NCI-H226 (cell line): Measurements from ENCODE around the gene SIK2.

Source experiments
- DNase-seq: peaks from one replicate; pipeline ENCODE4 v3.0.0-alpha.2; 2015

Gene SIK2

DNA sequence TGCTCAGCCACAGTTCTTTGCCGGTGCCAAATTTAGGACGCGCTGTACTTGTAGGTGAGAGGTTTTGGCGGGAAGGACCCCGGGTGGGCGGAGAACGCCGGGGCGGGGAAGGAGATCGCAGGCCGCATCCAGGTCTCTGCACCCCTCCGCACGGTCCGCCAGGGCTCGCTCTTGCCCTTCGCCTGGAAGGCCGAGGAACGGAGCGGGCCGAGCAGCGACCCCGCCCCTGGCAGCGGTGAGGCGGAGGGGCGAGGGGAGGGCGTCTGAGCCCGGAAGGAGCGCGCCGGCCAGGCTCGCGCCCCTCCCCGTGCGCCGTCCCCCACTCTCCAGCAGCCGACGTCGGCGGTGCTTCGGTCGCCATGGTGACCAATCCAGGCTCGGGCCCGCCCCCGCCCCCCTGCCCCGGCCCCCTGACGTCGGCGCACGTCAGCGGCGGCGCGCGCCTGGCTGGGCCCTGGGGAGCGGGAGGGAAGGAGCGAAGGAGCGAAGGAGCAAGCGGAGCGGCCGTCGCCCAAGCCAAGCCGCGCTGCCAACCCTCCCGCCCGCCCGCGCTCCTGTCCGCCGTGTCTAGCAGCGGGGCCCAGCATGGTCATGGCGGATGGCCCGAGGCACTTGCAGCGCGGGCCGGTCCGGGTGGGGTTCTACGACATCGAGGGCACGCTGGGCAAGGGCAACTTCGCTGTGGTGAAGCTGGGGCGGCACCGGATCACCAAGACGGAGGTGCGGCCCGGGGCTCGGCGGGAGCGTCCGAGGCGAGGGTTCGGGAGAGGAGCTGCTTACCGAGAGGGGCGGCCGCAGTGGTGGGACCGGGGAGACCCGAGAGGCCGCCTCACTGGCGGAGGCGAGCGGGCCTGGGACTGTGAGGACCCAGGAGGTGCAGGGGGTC, at the start of gene SIK2:
Gene SIK2, plus strand, starts transcription at position 471 of the 886 bp plus-strand sequence. Its CDS starts 115 bp downstream, at position 586.
- DNase-seq: peak; percentile 94

DNA sequence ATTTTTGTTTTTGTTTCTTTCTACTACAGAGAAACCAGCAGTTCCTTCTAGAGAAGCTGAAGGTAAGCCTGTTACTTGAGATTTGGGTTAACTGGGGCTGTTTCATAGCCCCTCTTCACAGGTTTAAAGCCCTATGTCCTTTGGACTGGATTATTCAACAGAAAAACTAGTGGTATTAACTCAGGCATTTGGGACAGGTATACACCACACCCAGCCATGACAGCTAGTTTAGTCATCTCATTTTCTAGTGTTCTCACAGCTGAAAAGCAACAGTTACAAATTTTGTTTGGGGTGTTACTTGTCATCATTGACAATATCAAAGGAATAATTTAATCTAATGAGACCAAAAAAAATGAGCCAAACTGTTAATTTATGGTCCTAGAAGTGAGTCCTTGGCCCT, 47.7 kb upstream of the SIK2 start:
- no peak for DNase-seq

DNA sequence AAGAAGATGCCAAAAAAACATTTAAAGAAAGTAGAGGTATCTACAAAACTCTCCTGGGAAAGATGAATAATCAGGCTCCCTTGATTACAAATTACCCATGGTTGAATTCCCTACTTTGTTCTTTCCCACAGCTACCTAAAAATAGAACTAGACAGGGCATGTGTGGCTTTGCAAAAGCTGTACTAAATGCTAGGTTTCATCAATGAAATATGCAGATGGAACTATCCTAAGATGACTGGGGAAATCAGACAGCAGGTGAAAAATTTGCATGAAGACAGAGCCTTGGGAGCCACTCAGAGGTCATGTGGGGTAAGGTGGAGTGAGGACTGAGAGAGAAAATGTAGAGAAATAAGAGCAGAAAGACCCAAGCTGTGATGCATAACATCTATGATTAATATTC, 47.0 kb upstream of the SIK2 start:
- DNase-seq: no peak

DNA sequence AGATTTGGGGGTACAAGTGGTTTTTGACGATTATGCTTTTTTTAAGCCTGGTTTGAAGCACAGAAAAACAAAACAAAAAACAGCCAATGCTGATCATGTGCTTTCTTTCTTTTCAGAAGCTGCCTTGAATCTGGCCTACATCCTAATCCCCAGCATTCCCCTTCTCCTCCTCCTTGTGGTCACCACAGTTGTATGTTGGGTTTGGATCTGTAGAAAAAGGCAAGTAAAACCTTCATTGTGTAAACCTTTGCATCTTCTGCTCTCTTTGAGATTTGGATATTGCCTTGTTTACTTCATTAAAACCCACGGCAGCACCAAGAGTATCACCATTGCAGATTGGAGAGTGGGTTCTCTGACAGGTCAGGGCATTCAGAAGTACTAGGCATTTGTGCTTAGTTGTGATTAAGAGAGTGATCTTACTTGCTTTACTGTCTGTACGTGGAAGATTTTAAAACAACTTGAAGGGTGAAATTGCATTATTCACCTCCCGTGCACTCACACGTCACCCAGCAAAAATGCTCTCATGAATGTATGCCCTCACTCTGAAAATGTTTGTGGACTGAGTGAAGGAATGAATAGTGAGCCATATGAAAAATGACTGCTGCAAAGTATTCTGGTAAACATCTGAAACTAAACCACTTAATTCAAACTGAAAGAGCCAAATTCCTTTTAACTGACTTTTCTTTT, 44.7 kb upstream of the SIK2 start:
- peak; percentile 96 for DNase-seq

DNA sequence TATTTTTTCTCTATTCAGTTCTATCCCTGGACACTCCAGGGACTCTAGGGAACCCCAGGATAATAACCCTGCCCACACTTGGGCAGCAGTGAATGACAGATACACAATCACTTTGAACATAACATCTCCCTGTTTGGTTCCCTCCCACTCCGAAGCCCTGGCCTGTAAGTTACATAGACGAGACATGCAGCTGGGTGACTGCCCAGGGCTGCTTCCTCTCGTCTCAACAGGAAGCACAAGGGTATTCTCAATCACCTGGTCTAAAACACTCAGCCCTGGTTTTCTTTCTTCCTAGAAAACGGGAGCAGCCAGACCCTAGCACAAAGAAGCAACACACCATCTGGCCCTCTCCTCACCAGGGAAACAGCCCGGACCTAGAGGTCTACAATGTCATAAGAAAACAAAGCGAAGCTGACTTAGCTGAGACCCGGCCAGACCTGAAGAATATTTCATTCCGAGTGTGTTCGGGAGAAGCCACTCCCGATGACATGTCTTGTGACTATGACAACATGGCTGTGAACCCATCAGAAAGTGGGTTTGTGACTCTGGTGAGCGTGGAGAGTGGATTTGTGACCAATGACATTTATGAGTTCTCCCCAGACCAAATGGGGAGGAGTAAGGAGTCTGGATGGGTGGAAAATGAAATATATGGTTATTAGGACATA, 42.3 kb upstream of the SIK2 start:
- peak; percentile 17 for DNase-seq

DNA sequence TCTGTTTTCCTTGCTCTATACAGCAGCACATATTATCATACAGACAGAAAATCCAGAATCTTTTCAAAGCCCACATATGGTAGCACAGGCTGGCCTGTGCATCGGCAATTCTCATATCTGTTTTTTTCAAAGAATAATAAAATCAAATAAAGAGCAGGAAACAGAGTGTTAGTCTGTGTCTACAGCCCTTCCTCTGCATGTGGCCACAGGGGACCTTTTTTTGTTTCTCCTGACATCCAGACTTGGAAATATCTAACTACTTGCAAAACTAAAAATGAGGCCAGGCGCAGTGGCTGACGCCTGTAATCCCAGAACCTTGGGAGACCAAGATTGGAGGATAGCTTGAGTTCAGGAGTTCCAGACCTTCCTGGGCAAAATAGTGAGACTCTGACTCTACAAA, 41.4 kb upstream of the SIK2 start:
- DNase-seq: no peak

DNA sequence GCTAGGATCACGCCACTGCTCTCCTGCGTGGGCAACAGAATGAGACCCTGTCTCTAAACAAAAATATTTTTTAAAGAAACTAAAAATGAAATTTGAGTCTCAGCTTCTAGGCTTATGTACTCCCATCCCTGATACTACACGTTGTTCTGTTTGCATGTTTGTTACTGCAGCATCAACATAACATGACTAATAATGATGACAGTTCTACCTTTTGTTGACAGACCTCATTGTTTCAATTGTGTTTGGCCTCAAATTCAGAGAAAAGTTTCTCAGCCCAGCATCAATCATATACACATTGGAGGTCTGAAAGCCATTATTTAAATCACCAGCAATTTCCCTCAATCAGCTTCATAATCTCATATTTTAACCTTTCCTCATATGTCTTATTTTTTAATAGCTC, 40.9 kb upstream of the SIK2 start:
- DNase-seq: no peak

DNA sequence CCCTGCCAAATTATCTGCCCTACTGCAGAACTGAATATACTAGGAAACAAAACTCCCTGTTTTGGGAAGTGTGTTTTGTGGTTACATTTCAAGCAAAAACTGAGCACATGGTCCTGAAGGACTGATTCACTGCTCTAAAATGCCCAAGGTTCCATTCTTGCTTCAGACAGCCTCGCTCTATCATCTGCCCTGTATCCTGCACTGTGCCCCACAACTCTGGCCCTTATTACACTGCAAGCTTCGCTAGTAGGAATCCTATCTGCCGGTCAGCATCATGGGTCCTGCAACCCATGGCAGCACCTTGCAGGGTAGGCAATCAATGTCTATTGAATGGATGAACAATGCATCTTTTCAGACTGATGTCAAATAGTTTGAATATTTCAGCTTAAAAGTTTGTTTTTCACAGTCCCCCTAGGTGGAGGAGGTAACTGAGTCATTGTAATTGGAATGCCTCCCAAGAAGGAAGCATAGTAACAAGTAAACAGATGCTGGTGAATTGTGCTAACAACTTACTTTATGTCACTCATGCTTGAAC, 40.4 kb upstream of the SIK2 start:
- peak; percentile 80 for DNase-seq

DNA sequence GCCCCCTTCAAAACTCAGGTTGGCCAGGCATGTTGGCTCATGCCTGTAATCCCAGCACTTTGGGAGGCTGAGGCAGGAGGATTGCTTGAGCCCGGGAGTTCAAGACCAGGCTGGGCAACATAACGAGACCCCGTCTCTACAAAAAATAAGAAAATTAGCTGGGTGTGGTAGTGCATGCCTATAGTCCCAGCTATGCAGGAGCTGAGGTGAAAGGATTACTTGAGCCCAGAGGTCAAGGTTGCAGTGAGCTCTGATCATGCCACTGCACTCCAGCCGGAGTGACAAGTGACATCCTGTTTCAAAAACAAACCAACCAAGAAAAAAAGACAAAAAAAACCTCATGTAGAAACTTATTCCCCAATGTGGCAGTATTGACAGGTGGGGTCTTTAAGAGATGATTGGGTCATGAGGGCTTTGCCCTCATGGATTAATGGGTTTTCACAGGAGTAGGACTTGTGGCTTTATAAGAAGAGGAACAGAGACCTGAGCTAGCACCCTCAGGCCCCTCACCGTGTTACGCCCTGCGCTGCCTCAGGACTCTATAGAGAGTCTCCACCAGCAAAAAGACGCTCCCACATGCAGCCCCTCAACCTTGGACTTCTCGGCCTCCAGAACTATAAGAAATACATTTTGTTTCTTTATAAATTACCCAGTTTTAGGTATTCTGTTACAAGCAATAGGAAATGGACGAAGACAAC, 39.4 kb upstream of the SIK2 start:
- no peak for DNase-seq

DNA sequence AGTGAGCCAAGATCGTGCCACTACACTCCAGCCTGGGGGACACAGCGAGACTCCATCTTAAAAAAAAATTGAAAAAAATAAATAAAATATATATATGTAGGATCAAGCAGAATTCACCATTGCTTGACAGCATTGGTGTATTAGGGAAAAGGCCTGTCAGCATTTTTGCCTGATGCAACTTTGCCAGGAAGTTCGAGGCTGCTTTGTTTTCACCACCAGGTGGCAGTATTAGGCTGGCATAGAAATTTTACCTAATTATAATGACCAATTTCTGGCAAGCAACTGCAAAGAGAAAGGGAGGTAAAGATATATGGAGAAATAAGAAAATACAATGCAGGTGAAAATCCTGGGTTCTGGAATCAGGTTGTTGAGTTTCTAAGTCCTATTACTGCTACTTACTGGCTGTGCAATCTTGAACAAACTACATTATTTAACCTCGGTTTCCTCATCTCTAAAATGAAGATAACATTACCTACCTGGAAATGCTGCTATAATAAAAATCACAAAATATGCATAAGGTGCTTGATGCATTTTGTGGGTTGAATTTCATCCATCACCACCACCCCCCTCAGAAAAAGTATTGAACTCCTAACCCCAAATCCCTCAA, 37.0 kb upstream of the SIK2 start:
- DNase-seq: peak; percentile 43

DNA sequence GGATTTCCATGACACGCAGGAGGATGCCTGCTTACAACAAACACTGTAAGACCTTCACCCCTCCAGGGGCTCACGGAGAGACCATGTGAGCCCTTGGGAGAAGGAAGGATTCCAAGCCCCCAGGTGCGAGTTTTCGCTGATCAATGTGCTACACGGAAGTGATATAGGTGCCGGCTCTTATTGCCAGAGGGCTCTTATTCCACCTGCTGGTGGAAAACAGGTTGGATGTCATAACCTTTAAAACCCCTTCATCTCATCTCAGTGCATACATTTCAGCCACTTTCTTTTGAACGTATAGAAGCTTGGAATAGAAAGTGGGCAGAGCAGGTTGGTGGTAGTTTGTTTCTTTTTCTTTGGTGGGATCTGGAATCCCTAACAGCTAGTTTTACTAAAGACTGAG, 35.9 kb upstream of the SIK2 start:
- no peak for DNase-seq

DNA sequence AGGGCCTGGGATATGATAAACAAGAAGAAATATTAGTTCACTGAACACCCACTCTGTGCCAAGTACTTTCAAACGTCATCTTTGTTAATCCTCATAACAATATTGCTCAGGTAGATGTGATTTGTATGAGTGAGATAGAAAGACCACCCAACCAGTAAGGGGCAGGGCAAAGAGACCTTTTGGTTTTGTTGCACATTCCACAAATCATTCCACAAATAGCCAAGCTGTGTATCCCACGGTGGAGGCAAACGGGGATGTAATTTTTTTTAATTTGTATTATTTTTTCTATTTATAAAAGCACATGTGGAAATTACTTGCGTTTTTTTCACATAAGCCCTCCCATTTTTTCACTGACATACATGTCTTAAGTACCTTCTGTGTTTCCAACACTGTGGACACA, 32.8 kb upstream of the SIK2 start:
- no peak for DNase-seq

DNA sequence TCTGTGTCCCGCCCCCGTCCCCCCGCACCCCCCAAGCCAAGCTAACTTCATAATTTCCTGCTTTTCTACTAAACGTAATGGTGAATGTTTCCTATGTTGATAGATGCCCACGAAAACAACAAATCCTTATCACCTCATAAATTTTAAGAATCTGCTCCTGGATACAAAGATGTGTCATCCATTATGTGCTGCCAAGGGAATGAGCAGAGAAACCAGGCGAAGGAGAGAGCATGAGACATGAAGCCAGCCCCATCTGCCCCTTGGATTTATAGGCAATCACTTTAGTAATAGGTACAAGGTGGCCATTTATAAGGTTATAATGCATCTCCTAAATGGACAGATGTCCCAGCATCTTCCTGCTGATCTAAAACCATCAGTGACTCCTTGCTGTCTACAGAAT, 31.5 kb upstream of the SIK2 start:
- DNase-seq: peak; percentile 29

DNA sequence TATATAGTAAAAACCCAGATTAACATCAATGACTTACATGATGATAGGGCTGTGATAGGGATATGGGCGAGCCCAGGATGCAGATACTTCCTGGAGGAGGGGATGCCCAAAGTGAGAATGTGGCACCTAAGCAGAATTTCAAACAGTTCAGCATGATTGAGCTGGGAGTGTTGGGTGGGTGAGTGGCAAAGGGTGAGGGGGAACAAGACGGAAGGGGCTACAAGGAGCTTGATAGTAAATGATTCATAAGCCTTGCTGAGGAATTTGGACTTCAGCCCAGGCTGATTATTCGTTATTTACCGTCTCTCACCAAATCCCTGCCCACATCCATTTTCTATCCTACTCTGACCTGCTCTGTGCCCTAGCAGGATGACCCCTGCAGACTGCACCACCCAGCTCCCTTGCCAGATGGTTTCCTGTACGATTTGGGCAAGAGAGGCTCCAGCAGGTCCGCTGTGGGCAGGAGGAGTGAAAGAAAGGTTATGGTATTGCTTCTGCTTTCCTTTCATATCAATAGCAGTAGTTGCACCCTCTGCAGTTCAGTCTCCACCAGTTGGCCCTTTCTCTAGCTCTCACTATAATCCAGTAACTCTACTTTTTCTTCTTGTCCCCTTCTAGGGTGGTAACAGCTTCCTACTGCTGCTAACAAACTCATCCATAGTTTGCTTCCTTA, 30.3 kb upstream of the SIK2 start:
- DNase-seq: no peak

DNA sequence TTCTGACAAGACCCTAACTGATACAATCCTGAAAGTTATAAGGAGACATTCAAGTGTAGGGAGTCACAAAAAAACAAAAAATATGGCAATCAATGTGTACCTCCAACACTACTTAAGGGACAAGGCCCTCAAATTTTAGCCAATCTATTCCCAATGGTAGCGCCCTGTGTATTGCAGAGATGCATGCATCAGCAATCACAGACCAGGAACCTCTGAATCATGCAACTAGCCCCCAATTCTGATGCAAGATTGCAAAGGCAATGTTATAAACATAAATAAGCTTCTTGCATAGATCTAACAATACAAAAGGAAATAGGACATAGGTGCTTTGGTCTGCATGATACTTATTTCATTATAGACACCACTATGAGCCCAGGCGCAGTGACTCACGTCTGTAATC, 29.7 kb upstream of the SIK2 start:
- DNase-seq: no peak

DNA sequence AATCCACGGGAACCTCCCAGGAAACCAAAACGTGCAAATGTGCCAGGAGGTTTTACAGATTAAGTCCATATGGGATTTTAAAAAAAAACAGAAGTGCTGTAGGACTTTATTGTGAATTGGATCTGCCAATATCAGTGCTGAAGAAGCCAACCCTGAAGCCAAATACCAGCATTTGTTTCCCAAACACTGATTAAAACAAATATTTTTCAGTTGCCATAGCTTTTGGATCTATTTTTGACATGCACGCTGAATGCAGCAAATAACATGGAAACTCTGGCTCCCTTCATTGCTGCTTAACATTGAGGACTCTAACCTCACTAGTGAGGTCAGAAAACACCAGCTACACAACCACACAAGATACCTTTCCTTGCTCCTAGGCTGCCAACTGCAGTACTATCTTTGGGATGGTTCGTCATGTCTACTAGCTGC, 28.4 kb upstream of the SIK2 start:
- DNase-seq: no peak

DNA sequence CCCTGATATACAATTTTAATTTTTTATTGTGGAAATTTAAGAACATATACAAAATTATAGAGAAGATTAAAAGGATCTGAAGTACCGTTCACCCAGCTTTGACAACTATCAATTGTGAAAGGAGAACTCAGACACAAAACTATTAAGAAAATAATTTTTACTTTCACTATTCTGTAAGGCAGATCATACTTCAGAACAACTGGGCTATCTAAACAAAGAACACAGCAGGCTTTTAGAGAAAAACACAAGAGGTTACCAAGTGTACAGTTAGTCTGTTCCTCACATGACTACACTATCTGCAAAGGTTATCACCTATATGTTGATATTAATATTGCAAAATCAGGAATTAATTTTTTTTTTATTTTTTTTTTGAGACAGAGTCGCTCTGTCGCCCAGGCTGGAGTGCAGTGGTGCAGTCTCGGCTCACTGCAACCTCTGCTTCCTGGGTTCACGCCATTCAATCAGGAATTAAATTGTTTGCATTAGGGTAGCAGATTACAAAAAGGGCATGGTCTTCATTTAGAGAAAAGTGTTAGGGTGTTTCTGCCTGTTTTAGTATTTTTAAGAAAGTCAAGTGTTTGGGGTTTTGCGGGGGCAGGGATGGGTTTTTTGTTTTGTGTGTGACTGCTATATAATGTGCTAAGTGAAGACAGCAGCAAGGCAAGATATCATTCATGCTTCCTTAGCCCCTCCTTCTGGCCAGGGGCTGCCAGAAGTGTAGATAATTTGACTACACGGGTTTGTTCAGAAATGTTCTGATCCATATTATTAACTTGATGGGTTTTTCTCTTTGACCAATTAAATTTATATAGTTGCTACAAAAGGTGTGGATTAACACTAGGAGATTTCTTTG, 27.6 kb upstream of the SIK2 start:
- no peak for DNase-seq

DNA sequence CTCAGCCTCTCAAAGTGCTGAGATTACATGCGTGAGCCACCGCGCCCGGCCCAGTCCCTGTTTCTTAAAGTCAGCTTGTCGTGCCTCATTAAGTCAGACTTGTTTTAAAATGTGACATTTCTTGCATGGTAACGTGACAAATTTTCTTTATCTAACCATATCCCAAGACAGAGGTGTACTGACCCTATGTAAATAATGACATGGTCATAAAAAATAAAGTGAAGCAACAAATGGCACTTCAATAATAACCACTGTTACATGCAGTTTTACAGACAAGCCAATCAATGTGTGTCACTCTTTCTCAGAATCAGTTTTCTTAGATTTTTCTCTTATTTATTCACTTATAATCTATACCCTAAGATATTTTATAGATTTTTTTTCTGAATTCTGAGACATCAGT, 26.5 kb upstream of the SIK2 start:
- no peak for DNase-seq

DNA sequence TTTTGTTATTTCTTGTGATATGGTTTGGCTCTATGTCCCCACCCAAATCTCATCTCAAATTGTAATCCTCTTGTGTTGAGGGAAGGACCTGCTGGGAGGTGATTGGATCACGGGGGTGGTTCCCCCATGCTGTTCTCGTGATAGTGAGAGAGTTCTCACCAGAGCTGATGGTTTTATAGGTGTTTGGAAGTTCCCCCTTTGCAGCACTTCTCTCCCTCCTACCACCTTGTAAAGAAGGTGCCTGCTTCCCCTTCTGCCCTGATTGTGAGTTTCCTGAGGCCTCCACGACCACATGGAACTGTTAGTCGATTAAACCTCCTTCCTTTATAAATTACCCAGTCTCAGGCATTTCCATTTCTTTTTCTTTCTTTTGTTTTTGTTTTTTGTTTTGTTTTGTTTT, 24.4 kb upstream of the SIK2 start:
- no peak for DNase-seq

DNA sequence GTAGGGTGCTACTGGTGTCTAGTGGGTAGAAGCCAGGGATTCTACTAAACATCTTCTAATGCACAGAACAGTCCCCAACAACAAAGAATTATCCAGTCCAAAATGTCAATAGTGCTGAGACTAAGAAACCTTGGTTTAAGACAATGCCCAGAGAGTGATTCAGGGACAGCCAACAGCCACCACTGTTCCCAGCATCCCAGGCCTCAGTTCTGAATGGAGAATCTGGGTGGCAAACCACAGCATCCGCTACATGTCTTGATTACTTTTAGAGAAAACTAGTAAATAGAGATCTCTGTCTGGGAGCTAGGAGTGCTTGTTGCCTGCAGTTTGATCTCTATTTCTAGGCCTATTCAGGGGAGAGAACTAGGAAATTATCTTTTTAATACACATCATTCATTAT, 20.9 kb upstream of the SIK2 start:
- no peak for DNase-seq

DNA sequence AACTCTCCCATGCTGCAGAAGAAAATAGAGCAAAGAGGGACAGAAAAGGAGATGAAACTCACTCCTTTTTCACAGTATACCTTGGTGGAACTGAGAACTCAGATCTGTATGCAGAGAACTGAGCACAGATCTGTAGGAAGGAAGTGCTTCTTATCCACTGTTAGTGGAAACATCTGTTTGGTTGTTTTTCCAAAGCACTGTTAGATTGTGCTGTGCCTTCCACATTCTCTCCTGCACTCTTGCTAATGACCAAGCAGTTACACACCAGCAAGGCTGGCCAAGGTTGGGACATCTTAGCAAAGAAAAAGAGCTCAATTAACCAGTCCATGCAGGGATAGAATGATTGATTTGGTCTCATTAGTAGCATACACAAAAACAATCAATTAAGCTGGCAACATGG, 20.1 kb upstream of the SIK2 start:
- DNase-seq: no peak
